NCI-H526 (cell line): ENCODE measurements around the gene ANGEL1.

Experiments
- DNase-seq, 2 experiments: peaks; one replicate each; lab custom pipeline; 2025; lab: John Stamatoyannopoulos, UW

The ANGEL1 gene

GRCh38 chr14:76765461-76765931 lies 47.2 kb downstream of the ANGEL1 start:
- DNase-seq = no peak

GRCh38 chr14:76763096-76764041 lies 49.3 kb downstream of the ANGEL1 start:
- no peak for DNase-seq

- no peak for DNase-seq
Observed at GRCh38 chr14:76762411-76763095, 50.1 kb downstream of the ANGEL1 start.

GRCh38 chr14:76761960-76762410 lies 50.7 kb downstream of the ANGEL1 start:
- no peak for DNase-seq

GRCh38 chr14:76761136-76761959 lies 51.3 kb downstream of the ANGEL1 start, which contains the start of gene VASH1:
TSS of gene VASH1 (plus strand) at chr14:76761468. CDS start at chr14:76762822, 1,354 bp downstream.
- peak in 1 of 2 experiments; percentile 79 for DNase-seq

GRCh38 chr14:76760331-76761135 lies 52.1 kb downstream of the ANGEL1 start:
- DNase-seq = no peak

- no peak for DNase-seq
Observed at GRCh38 chr14:76759589-76759988, 53.1 kb downstream of the ANGEL1 start.

- no peak for DNase-seq
Observed at GRCh38 chr14:76756371-76756750, 56.3 kb downstream of the ANGEL1 start.

GRCh38 chr14:76755610-76756370 lies 56.9 kb downstream of the ANGEL1 start:
- DNase-seq = no peak

GRCh38 chr14:76754586-76754985 lies 58.1 kb downstream of the ANGEL1 start:
- DNase-seq = no peak

- no peak for DNase-seq
Observed at GRCh38 chr14:76753541-76754198, 59.0 kb downstream of the ANGEL1 start.

GRCh38 chr14:76752744-76753143 lies 59.9 kb downstream of the ANGEL1 start:
- no peak for DNase-seq

- no peak for DNase-seq
Observed at GRCh38 chr14:76742966-76743365, 69.7 kb downstream of the ANGEL1 start.

- no peak for DNase-seq
Observed at GRCh38 chr14:76742185-76742584, 70.5 kb downstream of the ANGEL1 start.

GRCh38 chr14:76741074-76741473 lies 71.6 kb downstream of the ANGEL1 start:
- DNase-seq = no peak
